Panc1 (cell line): Measurements from ENCODE around the gene GPATCH8. TPM values are rescaled to one million over a fixed set of nuclear protein-coding genes. Genes with fewer than 3 reads are reported as not detected.

Experiments
- ATAC-seq: fragments of 200-7000 bp; cut with Tn5 transposase; 2 replicates; pipeline ENCODE4 v1.9.1; 2020; ENCODE audit warnings: mild to moderate bottlenecking, moderate library complexity
- BruUV-seq: library from RNA; stranded (reverse); fragments of 400-500 nt; replicated peaks from 2 replicates; lab custom pipeline; 2021; lab: Mats Ljungman, UMichigan
- CTCF ChIA-PET: fragments of 300-600 bp; sonication (Branson Sonifier 250); formaldehyde crosslinking; loops from one replicate; lab custom pipeline; 2022; ENCODE audit warnings: antibody characterized with exemption; lab: Charles Lee
- POLR2A ChIA-PET: fragments of 300-600 bp; sonication (Branson Sonifier 250); formaldehyde crosslinking; loops from one replicate; lab custom pipeline; 2022; ENCODE audit warnings: antibody characterized with exemption; lab: Charles Lee
- DNase-seq: peaks from one replicate; pipeline ENCODE4 v3.0.0-alpha.2; 2010; ENCODE audit warnings: low read depth, low spot score
- H3K27ac ChIP-seq: 2 replicates; pipeline ENCODE4 v1.5.1; 2011; ENCODE audit warnings: mild to moderate bottlenecking, low read length, inconsistent platforms
- H3K27me3 ChIP-seq: fragments of 200-500 bp; sonication (Bioruptor generic); 2 replicates; pipeline ENCODE4 v1.6.0; 2014; ENCODE audit warnings: low read length, inconsistent platforms; ENCODE audit not compliant: control insufficient read depth, insufficient read depth
- H3K36me3 ChIP-seq: fragments of 200-500 bp; sonication (Bioruptor generic); 2 replicates; pipeline ENCODE4 v1.5.1; 2014; ENCODE audit warnings: inconsistent platforms, mild to moderate bottlenecking, low read length, moderate library complexity; ENCODE audit not compliant: control insufficient read depth, insufficient read depth
- H3K4me1 ChIP-seq: 2 replicates; pipeline ENCODE4 v1.5.1; 2011; ENCODE audit warnings: inconsistent platforms, mild to moderate bottlenecking, low read length, moderate library complexity; ENCODE audit not compliant: control insufficient read depth, insufficient read depth
- H3K4me3 ChIP-seq, 2 experiments: 2 replicates each; pipeline ENCODE4 v1.5.1; 2011 to 2012; ENCODE audit warnings: low read depth in 2 of 2, low read length in 2 of 2, mild to moderate bottlenecking in 2 of 2, inconsistent platforms in 1 of 2, moderate library complexity in 1 of 2
- H3K9me3 ChIP-seq: fragments of 200-500 bp; sonication (Bioruptor generic); 2 replicates; pipeline ENCODE4 v1.5.1; 2014; ENCODE audit warnings: low read depth, mild to moderate bottlenecking, inconsistent platforms, low read length, moderate library complexity; ENCODE audit not compliant: control insufficient read depth, insufficient read depth
- CTCF ChIP-seq: fragments of 450-650 bp; IDR thresholded peaks from 2 replicates; pipeline ENCODE4 v1.5.1; 2017; ENCODE audit warnings: mild to moderate bottlenecking
- POLR2AphosphoS5 ChIP-seq: IDR thresholded peaks from 2 replicates; pipeline ENCODE4 v1.6.1; 2012; ENCODE audit warnings: mild to moderate bottlenecking, low read depth, low read length, moderate library complexity
- REST ChIP-seq, 2 experiments: IDR thresholded peaks; 2 replicates each; pipeline ENCODE4 v1.6.1; 2011 to 2012; ENCODE audit warnings: low read depth in 2 of 2, control low read depth in 1 of 2, low read length in 1 of 2, mild to moderate bottlenecking in 1 of 2, moderate library complexity in 1 of 2; ENCODE audit not compliant: insufficient read depth in 1 of 2
- TCF7L2 ChIP-seq: IDR thresholded peaks from 2 replicates; pipeline ENCODE4 v1.6.1; 2011; ENCODE audit warnings: mild to moderate bottlenecking, low read depth, low read length, inconsistent platforms
- in situ Hi-C: cut with HindIII; loops from 2 replicates; pipeline ENCODE4 v1.10.0; 2016; ENCODE audit warnings: low sequenced_read_pairs, low pct_unique_long_range_greater_than_20kb
- intact Hi-C: fragments of 100-400 bp; cut with micrococcal nuclease; formaldehyde crosslinking; loops from one replicate; pipeline ENCODE4 v1.10.0; 2022; ENCODE audit not compliant: unreplicated experiment
- total RNA-seq: library from RNA; stranded (reverse); gene quantifications from one replicate; pipeline ENCODE4 v1.2.1, GENCODE V29; 2021; ENCODE audit not compliant: unreplicated experiment

GPATCH8 gene
- total RNA-seq, 1 experiment from 2014 or later, result 30.8 TPM

- ATAC-seq (no peak), DNase-seq (no peak)
- ChIA-PET POLR2A (no interaction called here), CTCF (no interaction called here)
- H3K4me1 ChIP-seq, result no peaks in the 10 kb centered on the region
- H3K9me3 ChIP-seq, result no peaks in the 10 kb centered on the region
- no peak overlapping the region for H3K27ac ChIP-seq
- no peak for TF ChIP-seq REST (IDR thresholded peaks at IDR 0.05; ENCODE audit: insufficient read depth in 1 of 2, low read depth in 2 of 2, low read length in 1 of 2)
- no peak for TF ChIP-seq CTCF
- H3K4me3 ChIP-seq, result no peak overlapping the region
- intact Hi-C loops, result no loop called here
- H3K27me3 ChIP-seq, result no peaks in the 10 kb centered on the region
- peaks cover 2% of the 10 kb centered on the region; the same call in 1 of the 2 replicates for H3K36me3 ChIP-seq
- BruUV-seq, result no TSS peak
- in situ Hi-C loops, result no loop called here
Observed at GRCh38 chr17:44408786-44409185, 94.4 kb downstream of the GPATCH8 start.

GRCh38 chr17:44402564-44403172 is 100.5 kb downstream of the GPATCH8 start:
- H3K27ac ChIP-seq, result no peak overlapping the region

More at GRCh38 chr17:44402564-44403172, 100.5 kb downstream of the GPATCH8 start:
- no peak for DNase-seq
- no peaks in the 10 kb centered on the region for H3K27me3 ChIP-seq
- intact Hi-C loops (no loop called here), in situ Hi-C loops (no loop called here)
- H3K4me1 ChIP-seq, result no peaks in the 10 kb centered on the region
- peaks cover 10% of the 10 kb centered on the region for H3K36me3 ChIP-seq
- H3K4me3 ChIP-seq, result no peak overlapping the region
- TF ChIP-seq REST (IDR thresholded peaks at IDR 0.05; ENCODE audit: insufficient read depth in 1 of 2, low read depth in 2 of 2, low read length in 1 of 2), result no peak
- no peak for TF ChIP-seq POLR2AphosphoS5
- no peak for TF ChIP-seq CTCF
- no peak for TF ChIP-seq TCF7L2
- no peak for ATAC-seq
- H3K9me3 ChIP-seq, result no peaks in the 10 kb centered on the region
- ChIA-PET POLR2A (no interaction called here), CTCF (no interaction called here)
- no TSS peak for BruUV-seq
